SIG-M5 treated with dmso at 0.1 percent for 504 hours (cell line): Measurements from ENCODE around the gene RARB.

Experiments
- DNase-seq: peaks from one replicate; lab custom pipeline; 2025; ENCODE audit not compliant: unreplicated experiment; lab: John Stamatoyannopoulos, UW

The RARB gene

GRCh38 chr3:25471081-25471768 lies 43.2 kb downstream of the RARB start:
- no peak for DNase-seq

GRCh38 chr3:25472153-25472552 lies 44.1 kb downstream of the RARB start:
- DNase-seq = no peak

- DNase-seq = no peak
Measured at GRCh38 chr3:25472731-25473130, 44.7 kb downstream of the RARB start.

GRCh38 chr3:25473246-25473645 lies 45.2 kb downstream of the RARB start:
- no peak for DNase-seq

- no peak for DNase-seq
Measured at GRCh38 chr3:25474052-25474451, 46.0 kb downstream of the RARB start.

GRCh38 chr3:25476639-25477038 lies 48.6 kb downstream of the RARB start:
- no peak for DNase-seq

- DNase-seq = no peak
Measured at GRCh38 chr3:25478211-25478757, 50.2 kb downstream of the RARB start.

GRCh38 chr3:25478964-25479726 lies 51.1 kb downstream of the RARB start:
- DNase-seq = no peak

GRCh38 chr3:25479727-25480010 lies 51.6 kb downstream of the RARB start:
- DNase-seq = no peak

- no peak for DNase-seq
Measured at GRCh38 chr3:25480811-25481210, 52.7 kb downstream of the RARB start.

GRCh38 chr3:25481386-25481785 lies 53.3 kb downstream of the RARB start:
- DNase-seq = no peak

GRCh38 chr3:25483456-25483855 lies 55.4 kb downstream of the RARB start:
- no peak for DNase-seq

- DNase-seq = no peak
Measured at GRCh38 chr3:25485673-25486072, 57.6 kb downstream of the RARB start.

- no peak for DNase-seq
Measured at GRCh38 chr3:25486932-25487331, 58.9 kb downstream of the RARB start.

GRCh38 chr3:25489858-25490593 lies 62.0 kb downstream of the RARB start:
- DNase-seq = no peak

- no peak for DNase-seq
Measured at GRCh38 chr3:25493246-25493645, 65.2 kb downstream of the RARB start.

GRCh38 chr3:25493786-25494185 lies 65.7 kb downstream of the RARB start:
- no peak for DNase-seq

GRCh38 chr3:25495304-25495703 lies 67.2 kb downstream of the RARB start:
- no peak for DNase-seq

GRCh38 chr3:25495726-25496253 lies 67.7 kb downstream of the RARB start:
- no peak for DNase-seq

GRCh38 chr3:25497096-25497495 lies 69.0 kb downstream of the RARB start:
- no peak for DNase-seq

GRCh38 chr3:25500706-25501210 lies 72.7 kb downstream of the RARB start:
- DNase-seq = no peak
